Tibial artery (tissue), 4 donors: Measurements from ENCODE around the gene ABCB8.

Experiments used
- DNase-seq, 2 donors: peaks; one replicate each; pipeline ENCODE4 v3.0.0-alpha.2; 2019
- H3K27ac ChIP-seq, 2 donors: fragments of 200-600 bp; sonication (generic) in 1 of 2; 1 replicate in 1 of 2; 2 replicates in 1 of 2; pipeline ENCODE4 v1.5.1; 2018 to 2019; ENCODE audit warnings: mild to moderate bottlenecking in 1 of 2
- H3K27me3 ChIP-seq, 2 donors: fragments of 200-600 bp; sonication (generic) in 1 of 2; one replicate each; pipeline versions ENCODE4 v1.5.1 to v1.6.0; 2016 to 2019
- H3K36me3 ChIP-seq, 3 donors: fragments of 200-600 bp; sonication (generic) in 2 of 3; one replicate each; pipeline ENCODE4 v1.5.1; 2016 to 2019; ENCODE audit warnings: mild to moderate bottlenecking in 2 of 3
- H3K4me1 ChIP-seq, 4 donors: fragments of 200-600 bp; sonication (generic) in 2 of 4; 1 replicate in 3 of 4; 2 replicates in 1 of 4; pipeline ENCODE4 v1.5.1; 2016 to 2019
- H3K4me3 ChIP-seq, 2 donors: fragments of 200-600 bp; sonication (generic) in 1 of 2; 1 replicate in 1 of 2; 2 replicates in 1 of 2; pipeline ENCODE4 v1.5.1; 2018 to 2019; ENCODE audit warnings: mild to moderate bottlenecking in 2 of 2
- H3K9me3 ChIP-seq, 3 donors: fragments of 200-600 bp; sonication (generic) in 1 of 3; one replicate each; pipeline ENCODE4 v1.5.1; 2016 to 2019
- CTCF ChIP-seq, 2 experiments: fragments of 200-600 bp in 1 of 2; fragments of 450-650 bp in 1 of 2; IDR thresholded peaks; one replicate each; pipeline ENCODE4 v1.5.1; 2017 to 2019; ENCODE audit warnings: antibody characterized with exemption in 2 of 2, mild to moderate bottlenecking in 1 of 2, moderate library complexity in 1 of 2
- intact Hi-C: fragments of 100-400 bp; cut with DNase I; formaldehyde crosslinking; loops from one replicate; pipeline ENCODE4 v1.15.0; 2023; ENCODE audit warnings: low total_unique reads

ABCB8 gene

GRCh38 chr7:151075662-151075971, 47.4 kb downstream of the ABCB8 start:
- Histone ChIP-seq H3K4me3 (no peak overlapping the region), H3K36me3 (peaks cover 40 to 71% (median 68%) of the 10 kb centered on the region in 3 donors), H3K27me3 (no peaks in the 10 kb centered on the region), H3K4me1 (peaks cover 0 to 37% (median 23%) of the 10 kb centered on the region in 4 donors), H3K9me3 (no peaks in the 10 kb centered on the region), H3K27ac (no peak overlapping the region)
- TF ChIP-seq CTCF (IDR thresholded peaks at IDR 0.05) = no peak
- intact Hi-C loops = no loop called here
- no peak for DNase-seq

GRCh38 chr7:151075978-151076426, 47.8 kb downstream of the ABCB8 start:
- H3K36me3 ChIP-seq = peaks cover 36 to 67% (median 65%) of the 10 kb centered on the region in 3 donors
- H3K27ac ChIP-seq = no peak overlapping the region
- no peak for TF ChIP-seq CTCF (IDR thresholded peaks at IDR 0.05)
- intact Hi-C loops = no loop called here
- no peak overlapping the region for H3K4me3 ChIP-seq
- no peaks in the 10 kb centered on the region for H3K27me3 ChIP-seq
- peaks cover 0 to 38% (median 25%) of the 10 kb centered on the region in 4 donors for H3K4me1 ChIP-seq
- no peaks in the 10 kb centered on the region for H3K9me3 ChIP-seq
- DNase-seq = no peak

GRCh38 chr7:151076863-151077704, 48.8 kb downstream of the ABCB8 start:
- TF ChIP-seq CTCF (IDR thresholded peaks at IDR 0.05) = peak in 1 of 2 experiments; percentile 12
- intact Hi-C loops = no loop called here
- peaks cover 26 to 56% (median 54%) of the 10 kb centered on the region in 3 donors for H3K36me3 ChIP-seq

GRCh38 chr7:151077705-151078232, 49.5 kb downstream of the ABCB8 start:
- intact Hi-C loops = no loop called here
- Histone ChIP-seq H3K27me3 (no peaks in the 10 kb centered on the region), H3K36me3 (peaks cover 22 to 50% (median 47%) of the 10 kb centered on the region in 3 donors), H3K9me3 (no peaks in the 10 kb centered on the region), H3K27ac (peak overlapping the region; percentile 11 to 38), H3K4me1 (peaks cover 0 to 56% (median 42%) of the 10 kb centered on the region in 4 donors), H3K4me3 (no peak overlapping the region)
- DNase-seq = no peak
- no peak for TF ChIP-seq CTCF (IDR thresholded peaks at IDR 0.05)

More at GRCh38 chr7:151076863-151077704, 48.8 kb downstream of the ABCB8 start:
- Histone ChIP-seq H3K4me3 (no peak overlapping the region), H3K27ac (peak overlapping the region; percentile 11 to 38), H3K9me3 (no peaks in the 10 kb centered on the region), H3K27me3 (no peaks in the 10 kb centered on the region), H3K4me1 (peaks cover 0 to 49% (median 35%) of the 10 kb centered on the region in 4 donors)
- no peak for DNase-seq

GRCh38 chr7:151078233-151079040, 50.2 kb downstream of the ABCB8 start:
- H3K4me3 ChIP-seq = no peak overlapping the region
- H3K9me3 ChIP-seq = no peaks in the 10 kb centered on the region
- H3K4me1 ChIP-seq = peaks cover 0 to 57% (median 43%) of the 10 kb centered on the region in 4 donors
- TF ChIP-seq CTCF (IDR thresholded peaks at IDR 0.05) = no peak
- DNase-seq = peak; percentile 67 to 75
- no peaks in the 10 kb centered on the region for H3K27me3 ChIP-seq
- intact Hi-C loops = no loop called here
- H3K36me3 ChIP-seq = peaks cover 16 to 43% (median 41%) of the 10 kb centered on the region in 3 donors
- peak overlapping the region in 1 of 2 donors; percentile 38 for H3K27ac ChIP-seq
